ENCODE results near the gene AUTS2.
"Not testable (repeated sequence)": the region's sequence is repeated elsewhere in the genome, so short reads cannot be mapped to it uniquely, and the experiment has no call there.

AUTS2 gene

DNA sequence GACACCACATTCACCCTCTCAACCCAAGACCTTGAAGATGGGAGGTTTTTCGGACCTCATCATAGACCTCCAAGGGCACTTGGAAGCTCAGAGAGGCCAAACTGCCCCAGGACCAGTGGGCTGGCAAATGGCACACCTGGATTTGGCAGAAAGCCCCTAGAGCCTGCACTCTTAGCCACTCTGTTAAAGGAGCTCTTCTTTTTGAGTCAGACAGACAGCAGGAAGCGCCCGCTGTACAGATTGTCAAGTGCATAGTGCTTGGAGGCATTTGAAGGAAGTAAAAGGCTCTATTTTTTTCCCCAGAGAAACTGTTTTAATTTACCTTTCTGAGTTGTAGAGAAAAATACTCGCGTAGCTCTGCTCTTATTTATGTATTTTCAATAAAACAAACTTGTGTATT lies 1125.1 kb downstream of the AUTS2 start:
- DNase-seq (ENCODE audit: low spot score): no peak

DNA sequence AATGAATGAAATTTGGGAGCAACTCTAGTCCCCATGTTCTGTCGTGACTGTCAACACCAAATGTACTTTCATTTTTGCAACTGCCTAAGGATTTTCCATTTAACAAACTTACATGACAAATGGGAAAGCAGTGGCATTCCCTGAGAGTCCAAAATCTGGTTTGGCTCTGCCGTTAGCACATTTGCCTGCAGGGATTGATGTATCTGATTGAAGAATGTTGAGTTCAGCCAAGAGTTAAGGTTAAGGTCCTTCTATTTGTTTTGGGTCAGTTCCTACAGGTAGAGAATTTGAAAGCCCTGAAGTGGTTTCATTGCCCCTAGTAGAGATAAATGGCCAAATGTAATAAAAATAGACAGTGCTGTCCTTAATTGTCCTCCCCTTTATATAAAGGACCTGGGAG lies 1127.2 kb downstream of the AUTS2 start:
- DNase-seq (ENCODE audit: low spot score): no peak

DNA sequence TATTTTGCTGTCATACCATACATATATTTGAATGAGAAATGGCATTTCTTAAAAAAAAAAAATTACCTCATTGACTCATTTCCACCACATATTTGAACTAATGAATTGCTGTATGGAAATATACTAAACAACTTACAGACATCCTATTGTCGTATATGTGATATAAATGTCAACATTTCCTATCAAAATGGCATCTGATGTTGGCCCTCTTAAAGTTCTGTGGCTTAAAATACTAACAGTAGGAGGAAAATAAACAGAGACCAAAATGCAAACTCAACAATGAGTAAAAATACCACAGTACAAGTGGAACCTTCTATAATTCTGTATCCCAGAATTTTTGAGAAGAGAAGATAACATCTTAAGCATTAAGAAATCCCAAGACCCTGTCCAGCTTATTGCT lies 1128.0 kb downstream of the AUTS2 start:
- no peak for DNase-seq (ENCODE audit: low spot score)

DNA sequence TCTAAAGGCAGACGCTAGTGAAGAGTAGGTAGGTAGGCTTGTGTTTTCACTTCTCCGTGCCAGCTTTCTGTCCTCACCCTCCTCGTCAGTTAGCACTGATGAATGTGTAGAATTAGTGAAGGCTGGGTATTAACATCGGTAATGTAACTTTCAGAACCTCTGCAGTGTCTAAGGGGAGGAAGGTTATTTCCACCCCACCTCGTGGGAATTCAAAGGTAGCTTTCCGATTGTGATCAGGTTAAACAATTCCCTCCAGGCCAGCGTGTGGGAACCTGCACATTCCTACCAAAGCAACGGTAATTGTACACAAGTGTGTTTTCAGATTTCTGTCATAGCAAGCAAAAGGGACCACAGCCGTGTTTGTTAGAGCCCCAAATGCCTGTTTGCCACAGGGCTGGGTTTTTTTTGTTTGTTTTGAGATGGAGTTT lies 1128.7 kb downstream of the AUTS2 start:
- DNase-seq (ENCODE audit: low spot score): no peak

DNA sequence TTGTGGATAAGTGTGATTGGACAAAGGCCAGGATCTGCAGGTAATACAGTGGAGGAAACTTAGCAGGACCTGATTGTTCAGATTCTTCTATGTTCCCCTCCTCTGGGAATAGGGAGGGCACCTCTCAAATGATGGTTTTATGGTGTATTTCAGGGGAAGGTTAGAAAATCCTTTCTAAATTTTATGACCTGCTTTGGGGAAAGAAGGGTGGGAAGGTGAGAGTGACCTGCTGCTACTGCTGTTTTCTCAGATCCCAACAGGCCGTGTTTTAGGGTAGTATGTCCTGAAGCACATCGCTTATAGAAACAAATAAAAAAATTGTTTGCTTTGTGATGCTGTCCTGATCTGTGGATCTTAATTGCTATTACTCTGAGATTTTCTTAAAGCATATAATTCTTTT lies 1129.6 kb downstream of the AUTS2 start:
- DNase-seq (ENCODE audit: low spot score): no peak

DNA sequence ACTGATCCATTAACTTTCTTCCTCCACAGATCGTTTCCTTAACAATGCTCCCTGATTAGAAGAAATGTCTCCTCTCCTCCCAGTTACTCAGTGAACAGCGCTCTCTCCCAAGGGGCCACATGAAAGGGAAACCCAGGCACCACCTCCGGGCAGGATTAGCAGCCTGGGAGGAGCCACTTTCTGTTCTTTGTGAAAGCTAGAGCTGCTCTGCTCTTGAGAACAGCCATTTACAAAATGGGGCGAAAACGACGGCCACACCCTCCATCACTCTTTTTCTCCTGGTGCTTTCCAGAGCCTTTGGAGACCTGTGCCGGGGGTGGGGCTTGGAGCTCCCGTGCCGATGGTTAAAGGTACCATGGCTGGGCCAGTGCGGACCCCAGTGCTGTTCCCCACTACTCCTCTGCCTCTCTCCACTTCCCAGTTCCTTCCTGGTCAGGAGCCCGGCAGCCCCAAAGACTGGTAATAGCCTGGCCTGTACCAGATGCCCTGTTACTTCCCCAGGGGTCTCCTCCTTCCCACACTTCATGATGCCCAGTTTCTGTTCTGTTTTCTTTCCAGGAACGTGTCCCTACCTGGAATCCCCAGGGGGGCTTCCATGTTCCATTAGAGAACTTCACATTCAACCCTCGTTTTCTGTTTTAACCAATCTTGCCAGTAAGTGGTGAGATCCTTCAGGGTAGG lies 1130.7 kb downstream of the AUTS2 start:
- DNase-seq (ENCODE audit: low spot score): no peak

DNA sequence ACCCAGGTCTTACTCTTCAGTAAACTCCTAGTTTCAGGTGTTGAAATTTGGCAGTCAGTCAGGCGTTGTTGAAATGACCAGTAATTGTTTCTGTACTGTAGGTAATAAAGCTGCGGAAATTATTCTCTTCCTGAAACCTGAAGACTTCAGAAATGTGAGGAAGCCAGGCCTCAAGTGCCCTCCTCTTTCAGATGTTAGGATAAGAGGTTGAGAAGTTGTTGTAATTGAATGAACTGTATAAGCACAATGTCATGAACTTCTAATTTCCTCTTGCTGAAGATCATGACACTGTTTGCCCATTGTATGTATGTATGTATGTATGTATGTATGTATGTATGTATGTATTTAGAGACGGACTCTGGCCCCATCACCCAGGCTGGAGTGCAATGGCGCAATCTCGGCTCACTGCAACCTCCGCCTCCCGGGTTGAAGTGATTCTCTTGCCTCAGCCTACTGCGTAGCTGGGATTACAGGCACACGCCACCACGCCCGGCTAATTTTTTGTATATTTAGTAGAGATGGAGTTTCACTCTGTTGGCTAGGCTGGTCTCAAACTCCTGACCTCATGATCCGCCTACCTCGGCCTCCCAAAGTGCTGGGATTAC lies 1131.4 kb downstream of the AUTS2 start:
- DNase-seq (ENCODE audit: low spot score): not testable (repeated sequence)

DNA sequence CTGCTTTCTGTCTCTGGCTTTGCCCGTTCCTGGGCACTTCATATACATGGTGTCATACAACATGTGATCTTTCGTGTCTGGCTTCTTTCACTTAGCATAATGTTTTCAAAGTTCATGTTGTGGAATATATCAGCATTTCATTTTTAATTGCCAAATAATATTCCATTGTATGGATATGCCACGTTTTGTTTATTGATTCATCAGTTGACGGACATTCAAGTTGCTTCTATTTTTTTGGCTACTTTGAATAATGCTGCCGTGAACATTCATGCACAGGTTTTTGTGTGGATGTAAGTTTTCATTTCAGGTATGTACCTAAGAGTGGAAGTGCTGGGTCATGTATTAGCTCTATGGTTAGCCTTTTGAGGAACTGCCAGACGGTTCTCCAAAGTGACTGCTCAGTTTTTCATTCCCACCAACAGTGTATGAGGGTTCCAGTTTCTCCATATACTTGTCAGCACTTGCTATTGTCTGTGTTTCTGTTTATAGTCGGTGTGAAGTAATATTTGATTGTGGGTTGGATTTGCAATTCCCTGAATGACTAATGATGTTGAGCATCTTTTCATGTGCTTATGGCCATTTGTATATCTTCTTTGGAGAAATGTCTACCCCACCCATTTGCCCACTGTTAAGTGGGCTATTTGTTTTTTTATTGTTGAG lies 1132.3 kb downstream of the AUTS2 start:
- DNase-seq (ENCODE audit: low spot score): no peak

DNA sequence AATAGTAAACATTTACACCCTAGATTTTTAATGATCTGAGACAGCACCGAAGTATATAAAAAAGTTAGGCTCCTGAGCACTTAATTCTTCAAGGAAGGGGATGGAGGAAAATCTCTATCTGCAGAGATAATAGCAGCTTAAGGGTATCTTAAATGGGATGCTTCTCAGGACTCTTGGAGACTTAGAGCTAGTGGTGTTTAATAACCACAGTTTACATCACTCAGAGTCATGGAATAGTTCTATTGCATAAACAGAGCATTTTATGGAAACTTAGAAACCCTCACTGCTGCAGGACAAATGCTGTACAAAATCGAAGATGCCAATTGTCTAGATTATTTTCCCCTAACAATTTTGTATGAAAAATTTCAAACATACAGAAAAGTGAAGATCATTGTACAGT lies 1134.8 kb downstream of the AUTS2 start:
- DNase-seq (ENCODE audit: low spot score): no peak

DNA sequence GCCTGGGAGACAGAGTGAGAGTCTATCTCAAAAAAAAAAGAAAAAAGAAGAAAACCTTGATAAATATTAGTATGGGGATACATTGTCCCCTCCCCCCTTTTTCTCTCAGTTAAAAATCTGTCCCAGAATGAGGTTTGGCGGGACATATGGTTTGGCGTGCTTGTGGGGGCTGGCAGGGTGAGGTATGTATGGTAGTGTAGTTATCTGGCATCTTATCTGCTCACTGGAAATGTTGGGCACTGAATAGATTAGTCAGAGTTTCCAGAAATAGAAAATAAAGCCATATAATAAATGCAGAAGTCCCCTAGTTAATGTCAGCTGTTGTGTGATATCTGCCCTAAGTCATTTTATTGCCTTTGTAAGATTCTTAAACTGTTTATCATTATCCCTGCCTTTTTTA lies 1136.1 kb downstream of the AUTS2 start:
- DNase-seq (ENCODE audit: low spot score): no peak

DNA sequence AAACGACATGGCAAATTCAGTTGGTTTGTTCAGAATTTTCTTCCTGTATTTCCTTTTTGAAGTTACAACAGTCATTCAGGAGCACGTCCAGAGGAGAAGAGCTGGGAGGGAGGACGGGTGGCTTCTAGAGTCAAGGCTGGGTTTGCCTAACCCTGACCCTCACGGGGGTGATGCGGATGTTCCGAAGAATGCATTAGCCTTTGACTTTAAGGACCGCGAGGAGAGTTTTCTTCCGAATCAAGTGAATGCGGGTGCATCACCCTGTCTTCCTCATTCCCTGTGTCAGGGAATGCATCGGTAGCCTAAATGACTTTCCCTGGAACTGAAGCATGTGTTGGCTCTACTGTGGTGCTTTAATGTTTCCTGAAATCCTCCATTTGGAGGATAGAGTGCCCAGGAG lies 1137.0 kb downstream of the AUTS2 start:
- no peak for DNase-seq (ENCODE audit: low spot score)

DNA sequence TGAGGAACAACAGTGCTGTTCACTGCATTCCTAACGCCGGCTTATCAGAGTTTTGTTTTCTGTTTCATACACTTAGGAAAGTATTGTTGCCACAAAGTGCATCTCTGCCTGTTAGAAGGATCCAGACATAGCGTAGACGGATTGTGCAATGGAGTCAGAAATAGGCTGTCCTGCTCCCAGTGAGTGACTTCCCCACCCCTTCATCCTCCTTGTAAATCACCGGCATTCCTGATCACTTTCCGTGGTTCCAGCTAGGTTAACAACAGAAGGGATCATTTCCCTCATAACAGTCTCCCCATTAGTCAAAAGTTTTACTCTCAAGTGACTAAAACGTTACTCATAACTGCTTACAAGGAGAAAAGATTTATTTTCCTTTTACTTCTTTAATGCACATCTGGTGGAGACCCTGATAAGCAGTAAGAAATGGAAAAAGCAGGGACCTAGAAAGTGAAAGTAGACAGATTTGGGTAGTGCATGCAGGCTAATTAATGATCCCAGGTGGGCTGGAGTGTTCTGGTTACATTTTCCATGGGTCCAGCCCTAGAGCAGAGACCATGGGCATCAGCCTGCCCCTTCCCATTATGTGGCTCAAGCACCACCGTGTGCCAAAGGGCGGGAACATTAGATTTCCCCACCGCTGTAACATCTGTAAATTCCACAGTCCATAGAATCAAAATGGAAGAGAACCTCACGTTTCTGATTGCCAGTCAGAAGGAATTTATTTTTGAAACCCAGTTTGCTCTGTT lies 1138.6 kb downstream of the AUTS2 start:
- DNase-seq (ENCODE audit: low spot score): no peak

DNA sequence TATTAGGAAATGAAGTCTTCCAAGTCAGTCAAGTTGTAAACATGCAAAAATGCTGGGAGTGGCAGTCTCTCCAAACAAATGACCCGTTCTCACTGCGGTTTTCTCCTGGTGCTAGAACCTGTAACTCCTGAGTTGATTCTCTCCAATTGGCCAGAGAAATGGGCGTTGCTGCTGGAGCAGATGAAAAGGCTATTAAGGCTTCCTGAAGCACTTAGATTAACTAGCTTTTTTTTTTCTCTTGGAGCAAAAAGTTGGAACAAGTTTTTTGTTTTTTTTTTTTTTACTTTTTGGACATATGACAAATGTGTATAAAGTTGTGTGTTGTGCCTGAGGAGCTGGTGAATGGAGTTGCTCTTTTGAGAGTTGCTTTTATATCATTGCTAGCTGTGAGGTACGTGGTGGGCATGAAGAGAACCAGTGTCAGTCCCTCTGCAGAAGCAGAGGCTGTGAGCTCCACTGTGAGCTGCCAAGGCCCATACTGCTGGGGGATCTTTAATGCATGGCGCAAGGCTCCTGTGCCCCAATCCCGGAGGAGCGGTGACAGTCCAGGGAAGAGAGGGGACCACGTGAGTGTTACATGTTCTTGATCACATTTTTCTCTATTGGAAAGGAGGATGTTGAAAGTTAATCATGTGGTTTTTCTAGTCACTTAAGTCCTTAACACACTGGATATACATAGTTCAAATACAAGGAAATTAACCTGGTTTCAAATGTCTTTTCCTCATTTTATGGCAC lies 1140.0 kb downstream of the AUTS2 start:
- no peak for DNase-seq (ENCODE audit: low spot score)

DNA sequence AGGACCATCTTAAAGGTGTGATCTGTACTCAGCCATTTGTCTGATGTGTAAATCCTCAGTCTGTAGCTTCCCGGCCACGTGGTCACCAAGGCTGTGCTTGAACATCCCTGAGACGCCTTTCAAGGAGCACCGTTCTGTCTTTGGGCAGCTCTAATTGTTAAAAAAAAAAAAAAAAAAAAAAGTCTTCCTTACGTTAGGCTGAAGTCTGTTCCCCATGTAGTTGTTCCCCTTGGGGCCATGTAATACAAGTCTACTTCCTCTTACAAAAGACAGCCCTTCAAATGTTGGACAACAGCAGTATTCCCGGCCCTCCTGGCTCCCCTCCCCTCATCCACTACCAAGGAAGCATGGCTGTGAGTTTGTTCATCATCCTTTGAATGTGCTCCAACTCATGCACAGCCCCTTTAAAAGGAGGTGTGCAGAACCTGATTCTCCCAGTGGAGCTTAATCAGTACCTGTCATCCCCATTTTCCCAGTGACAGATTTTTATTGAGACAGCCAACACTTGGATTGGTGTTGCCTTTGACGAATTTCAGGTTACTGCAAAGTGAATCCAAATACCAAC lies 1141.5 kb downstream of the AUTS2 start:
- DNase-seq (ENCODE audit: low spot score): no peak

DNA sequence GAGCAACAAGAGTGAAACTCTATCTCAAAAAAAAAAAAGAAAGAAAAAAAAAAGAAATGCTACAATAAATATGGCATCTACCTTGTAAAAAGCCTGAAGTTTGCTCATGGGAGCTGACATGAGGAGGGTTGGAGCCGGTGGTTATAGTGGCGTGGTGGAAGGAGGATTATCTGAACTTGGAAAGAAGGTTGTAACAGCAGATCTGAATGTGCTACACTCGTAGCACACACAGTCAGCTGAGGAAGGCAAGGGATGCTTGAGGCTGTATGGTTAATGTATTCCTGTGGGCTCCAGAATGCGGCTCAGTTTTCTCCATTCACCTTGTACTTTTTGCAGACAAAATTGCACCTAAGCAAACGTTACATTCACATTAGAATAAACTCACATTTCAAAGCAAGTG lies 1143.4 kb downstream of the AUTS2 start:
- DNase-seq (ENCODE audit: low spot score): no peak

DNA sequence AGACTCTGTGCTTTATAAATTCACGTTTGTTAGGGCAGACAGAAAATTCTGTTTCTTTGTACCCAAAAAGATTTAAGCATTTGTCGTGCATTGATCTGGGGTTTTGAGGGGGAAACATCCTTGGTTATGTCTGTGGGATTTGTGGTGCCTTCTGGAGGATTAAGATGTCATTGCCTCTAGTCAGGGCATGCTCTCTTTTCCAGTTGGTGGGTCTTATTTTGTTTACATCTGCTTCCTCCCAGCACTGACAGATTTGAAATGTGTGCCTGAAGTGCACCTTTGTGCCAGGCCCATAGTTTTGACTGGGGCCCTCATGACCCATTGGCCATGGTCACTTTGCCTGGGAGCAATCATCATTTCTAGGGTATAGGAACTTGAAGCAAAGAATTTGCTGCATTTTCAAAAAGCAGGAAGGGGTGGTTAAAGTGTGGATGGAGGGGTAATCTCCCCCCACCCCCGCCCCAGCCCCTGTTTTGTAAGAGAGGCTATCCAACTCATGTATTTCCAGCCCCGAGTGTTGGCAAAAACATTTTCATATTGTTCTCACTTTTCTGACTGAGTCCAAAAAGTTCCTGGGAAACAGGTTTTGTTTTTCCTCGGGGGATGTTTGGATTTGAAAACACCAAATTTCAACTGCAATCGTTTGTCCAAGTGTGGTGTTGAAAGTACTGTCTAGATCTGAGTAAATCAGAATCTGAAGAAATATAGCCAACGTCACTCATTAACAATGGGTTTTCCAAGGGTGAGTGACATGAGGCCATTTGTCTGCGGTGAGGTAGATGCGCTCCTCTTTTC lies 1145.5 kb downstream of the AUTS2 start:
- DNase-seq (ENCODE audit: low spot score): no peak

DNA sequence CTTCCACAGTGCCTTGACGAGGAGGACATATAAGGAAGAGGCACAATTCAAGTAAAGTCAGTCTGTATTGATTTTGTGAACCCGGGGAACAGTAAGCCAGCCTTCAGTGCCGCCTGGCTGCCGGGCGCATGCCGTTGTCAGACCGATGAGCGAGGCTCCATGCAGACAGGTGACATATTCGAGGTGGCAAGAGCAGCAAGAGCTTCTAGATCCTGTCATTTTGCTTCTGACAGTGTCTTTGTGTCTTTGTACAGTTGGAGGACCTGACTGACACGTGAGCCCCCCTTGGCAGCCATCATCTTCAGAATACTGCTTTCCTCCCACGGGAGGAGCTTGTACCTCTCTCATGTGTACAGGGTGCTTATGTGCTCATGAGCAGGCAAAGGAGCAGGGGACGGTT lies 1146.2 kb downstream of the AUTS2 start:
- no peak for DNase-seq (ENCODE audit: low spot score)

DNA sequence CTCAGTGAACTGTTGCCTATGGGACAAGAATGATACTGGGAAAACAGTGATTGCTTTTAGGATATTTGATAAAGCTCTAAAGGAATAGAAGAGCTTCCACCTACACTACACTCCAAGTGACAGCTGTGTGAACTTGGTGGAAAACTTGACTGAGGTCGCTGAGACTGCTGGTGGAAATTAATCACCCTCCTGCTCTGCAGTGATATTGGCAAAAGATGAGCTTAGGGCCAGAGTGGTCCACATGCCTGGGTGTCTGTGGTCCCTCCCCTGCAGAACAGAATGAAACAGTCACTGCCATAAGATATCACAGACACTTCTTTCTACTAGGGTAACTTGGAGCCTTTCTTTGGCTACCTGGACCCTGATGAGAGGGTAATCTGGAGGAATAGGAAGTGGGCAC lies 1151.6 kb downstream of the AUTS2 start:
- no peak for DNase-seq (ENCODE audit: low spot score)

DNA sequence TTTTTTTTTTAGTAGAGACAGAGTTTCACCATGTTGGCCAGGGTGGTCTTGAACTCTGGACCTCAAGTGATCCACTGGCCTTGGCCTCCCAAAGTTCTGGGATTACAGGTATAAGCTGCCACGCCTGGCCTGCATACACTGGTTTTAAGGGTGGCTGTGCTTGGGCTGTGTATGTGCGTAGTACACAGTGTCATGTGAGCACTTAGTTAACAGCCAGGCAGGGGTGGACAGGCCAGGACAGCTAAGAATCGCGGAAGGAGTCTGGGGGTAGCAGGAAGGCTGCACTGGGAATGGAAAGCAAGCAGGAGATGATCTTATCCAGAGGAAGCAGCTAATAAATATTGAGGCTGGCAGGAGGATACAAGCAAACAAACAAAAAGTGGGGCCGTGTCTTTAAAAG lies 1153.6 kb downstream of the AUTS2 start:
- DNase-seq (ENCODE audit: low spot score): no peak

DNA sequence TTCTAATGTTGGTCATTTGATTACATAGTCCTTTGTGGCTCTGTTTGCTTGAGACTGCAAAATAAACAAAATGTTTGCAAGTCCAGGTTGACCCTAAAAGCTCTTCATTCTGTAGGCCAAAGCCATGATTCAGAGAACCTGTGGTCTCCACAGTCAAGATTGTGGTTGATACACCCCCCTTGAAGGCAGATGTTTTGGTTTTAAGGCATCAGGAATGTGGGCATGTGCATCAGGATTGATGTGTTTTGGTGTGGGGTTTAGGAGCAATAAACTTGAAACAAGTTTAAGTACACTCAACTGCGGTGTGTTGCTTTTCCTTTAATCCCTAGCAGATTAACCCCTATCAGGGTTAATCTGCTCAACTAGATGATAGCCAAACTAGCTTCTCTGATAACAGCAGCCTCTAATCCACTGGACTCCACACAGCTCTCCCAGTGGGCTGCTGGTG lies 1154.5 kb downstream of the AUTS2 start:
- no peak for DNase-seq (ENCODE audit: low spot score)

DNA sequence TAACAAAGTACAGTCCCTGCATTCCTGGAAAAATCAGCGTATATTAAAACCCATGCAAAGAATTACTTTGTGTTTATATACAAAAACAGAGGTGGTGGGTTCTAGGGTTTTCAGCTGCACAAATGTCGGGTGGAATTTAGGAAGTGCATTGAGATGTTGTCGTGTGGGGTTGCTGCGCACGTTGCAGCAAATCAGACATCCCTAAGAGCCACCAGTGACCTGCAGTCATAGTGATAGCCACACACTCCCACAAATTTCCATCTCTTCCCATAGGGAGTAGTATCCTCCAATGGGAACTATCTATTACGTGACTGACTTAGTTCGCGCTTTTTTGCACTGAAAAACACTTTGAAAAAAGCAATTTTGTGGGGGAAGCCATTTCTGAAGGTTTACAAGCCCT lies 1158.5 kb downstream of the AUTS2 start:
- DNase-seq (ENCODE audit: low spot score): no peak
